HepG2 (cell line): ENCODE results near the gene CIROP. TPM values are rescaled to one million over a fixed set of nuclear protein-coding genes. Genes with fewer than 3 reads are reported as not detected.

Experiments
- ATAC-seq: fragments of 200-7000 bp; cut with Tn5 transposase; 3 replicates; pipeline ENCODE4 v1.9.1; 2020; ENCODE audit warnings: mild to moderate bottlenecking, moderate library complexity
- BruUV-seq: library from RNA; stranded (reverse); fragments of 400-500 nt; replicated peaks from 2 replicates; lab custom pipeline; 2021; lab: Mats Ljungman, UMichigan
- CTCF ChIA-PET: fragments of 300-600 bp; formaldehyde crosslinking; extraction: SDS; loops from one replicate; lab custom pipeline; 2021; ENCODE audit warnings: low total read pairs, inconsistent platforms, low intra/inter-chr PET ratio; lab: Yijun Ruan, JAX
- POLR2A ChIA-PET: fragments of 350-600 bp; sonication (Branson Sonifier 250); formaldehyde crosslinking; loops from one replicate; lab custom pipeline; 2020; ENCODE audit warnings: antibody characterized with exemption, inconsistent platforms; lab: Yijun Ruan, JAX
- DNase-seq: peaks from one replicate; pipeline ENCODE4 v3.0.0-alpha.2; 2015; ENCODE audit warnings: low spot score
- FAIRE-seq: peaks from 3 replicates; lab custom pipeline; 2011; peaks lifted over from hg19 to GRCh38; lab: Jason Lieb, UNC
- H2AFZ ChIP-seq: one replicate; pipeline ENCODE4 v1.6.1; 2011; ENCODE audit warnings: low read length, inconsistent platforms
- H3K27ac ChIP-seq: fragments of 300-600 bp; 3 replicates; pipeline ENCODE4 v1.8.0; 2011; ENCODE audit warnings: mixed run types, mild to moderate bottlenecking, mixed read lengths, low read length, inconsistent platforms; ENCODE audit not compliant: insufficient read depth; ENCODE audit errors: extremely low read length
- H3K27me3 ChIP-seq, 2 experiments: fragments of 200-600 bp in 1 of 2; 2 replicates in 1 of 2; 3 replicates in 1 of 2; pipeline versions ENCODE4 v1.6.0 to v1.8.0; 2011; ENCODE audit warnings: low read length in 2 of 2, mild to moderate bottlenecking in 2 of 2, moderate library complexity in 2 of 2, inconsistent platforms in 1 of 2; ENCODE audit not compliant: insufficient read depth in 2 of 2, control insufficient read depth in 1 of 2
- H3K36me3 ChIP-seq, 2 experiments: fragments of 200-600 bp in 1 of 2; replicated peaks in 1 of 2; 2 replicates in 1 of 2; 3 replicates in 1 of 2; pipeline versions ENCODE4 v1.5.1 to v1.8.0; 2011; ENCODE audit warnings: low read length in 2 of 2, inconsistent platforms in 1 of 2; ENCODE audit not compliant: insufficient read depth in 2 of 2, control insufficient read depth in 1 of 2
- H3K4me1 ChIP-seq: 2 replicates; pipeline ENCODE4 v1.5.1; 2012; ENCODE audit warnings: low read length, inconsistent platforms; ENCODE audit not compliant: insufficient read depth
- H3K4me2 ChIP-seq: 2 replicates; pipeline ENCODE4 v1.6.0; 2011; ENCODE audit warnings: low read depth, low read length, inconsistent platforms
- H3K4me3 ChIP-seq, 3 experiments: fragments of 200-600 bp in 1 of 3; sonication (generic), shearing (Covaris generic) in 1 of 3; replicated peaks in 1 of 3; 2 replicates each; pipeline ENCODE4 v1.5.1; 2011 to 2016; ENCODE audit warnings: low read length in 3 of 3, inconsistent platforms in 2 of 3, low read depth in 2 of 3, mild to moderate bottlenecking in 2 of 3, control low read depth in 1 of 3, mixed read lengths in 1 of 3; ENCODE audit not compliant: insufficient read depth in 1 of 3
- H3K79me2 ChIP-seq: one replicate; pipeline ENCODE4 v1.6.1; 2011; ENCODE audit warnings: low read length, inconsistent platforms; ENCODE audit not compliant: insufficient read depth
- H3K9ac ChIP-seq: 2 replicates; pipeline ENCODE4 v1.6.0; 2011; ENCODE audit warnings: mild to moderate bottlenecking, low read depth, low read length, inconsistent platforms; ENCODE audit not compliant: insufficient read depth
- H3K9me3 ChIP-seq: 2 replicates; pipeline ENCODE4 v1.5.1; 2012; ENCODE audit warnings: mild to moderate bottlenecking, low read length
- H4K20me1 ChIP-seq: 2 replicates; pipeline ENCODE4 v1.6.0; 2011; ENCODE audit warnings: inconsistent platforms, mild to moderate bottlenecking, low read length, moderate library complexity; ENCODE audit not compliant: insufficient read depth
- MYNN ChIP-seq: sonication (generic); formaldehyde crosslinking; IDR thresholded peaks from 2 replicates; pipeline ENCODE4 v1.4.0; 2020; ENCODE audit warnings: mild to moderate bottlenecking, low read depth, missing genetic modification reagents
- NFAT5 ChIP-seq: sonication (generic); formaldehyde crosslinking; IDR thresholded peaks from 2 replicates; pipeline ENCODE4 v1.4.0; 2020; ENCODE audit warnings: missing genetic modification reagents
- NKX3-1 ChIP-seq: sonication (generic); formaldehyde crosslinking; IDR thresholded peaks from 2 replicates; pipeline ENCODE4 v1.5.0; 2020; ENCODE audit warnings: missing genetic modification reagents
- NR1H2 ChIP-seq: sonication (generic); formaldehyde crosslinking; IDR thresholded peaks from 2 replicates; pipeline ENCODE4 v1.8.1; 2022; ENCODE audit warnings: low read depth, missing genetic modification reagents, borderline replicate concordance
- SAFB2 ChIP-seq: sonication (generic); formaldehyde crosslinking; IDR thresholded peaks from 2 replicates; pipeline ENCODE4 v1.5.1; 2020; ENCODE audit warnings: missing genetic modification reagents, low read depth, mild to moderate bottlenecking, borderline replicate concordance
- ZNF891 ChIP-seq: sonication (generic); formaldehyde crosslinking; IDR thresholded peaks from 2 replicates; pipeline ENCODE4 v1.5.0; 2020; ENCODE audit warnings: mild to moderate bottlenecking, missing genetic modification reagents
- WGBS: methylation state at CpG from one replicate; pipeline ENCODE4 v1.1.6; 2017; ENCODE audit warnings: low lambda C conversion rate; 5-methylcytosine and 5-hydroxymethylcytosine counted together
- in situ Hi-C: cut with HindIII; loops from 2 replicates; pipeline ENCODE4 v1.10.0; 2017; ENCODE audit warnings: low pct_unique_long_range_greater_than_20kb; ENCODE audit not compliant: extremely low pct_ligation_motif_present
- intact Hi-C: fragments of 100-400 bp; cut with micrococcal nuclease; formaldehyde crosslinking; loops from one replicate; pipeline ENCODE4 v1.10.0; 2022; ENCODE audit not compliant: unreplicated experiment
- polyA plus RNA-seq, 8 experiments: library from polyadenylated mRNA; depleted of rRNA in 3 of 8; stranded (reverse) in 7 of 8; unstranded in 1 of 8; fragments of >200 nt; fragmentation: Illumina TruSeq in 4 of 8; extraction: Trizol in 4 of 8; gene quantifications; 2 replicates each; pipeline versions ENCODE4 v1.2.1 to v1.2.3, GENCODE V29; 2011 to 2016; ENCODE audit warnings: low read depth in 4 of 8, missing spikeins in 1 of 8, mixed read lengths in 1 of 8; ENCODE audit not compliant: insufficient read depth in 1 of 8
- total RNA-seq, 5 experiments: library from RNA; depleted of rRNA; stranded (reverse); fragments of >200 nt; fragmentation: Illumina TruSeq; extraction: Trizol; gene quantifications; 2 replicates each; pipeline ENCODE4 v1.2.3, GENCODE V29; 2016; ENCODE audit warnings: low read depth in 1 of 5

Gene CIROP
- total and polyA plus RNA-seq, 2 of the 13 experiments (the other 11 are each of a cell fraction or from before 2014, with no cell fraction given) = 0.07 TPM; not detected in 1

GRCh38 chr14:23097786-23098185 lies 7.0 kb downstream of the CIROP start:
- in situ Hi-C loops = no loop called here
- no peak for ATAC-seq
- peaks cover 49% of the 10 kb centered on the region for H3K79me2 ChIP-seq
- H3K9ac ChIP-seq = no peak overlapping the region
- ChIA-PET POLR2A (interaction anchor here (0.8 to 1.5 kb wide), 5 partner anchors 16 to 91 kb away, joined by 3 to 4 read pairs (median 3); no protein-coding TSS in a partner anchor), CTCF (no interaction called here)
- H3K9me3 ChIP-seq = no peaks in the 10 kb centered on the region
- TF ChIP-seq NKX3-1 (CRISPR knock-in tag) (no peak), NR1H2 (CRISPR knock-in tag) (0 out of 2 replicates have a peak, but pooled peaks have one; percentile 21)
- 93% methylated on average over 7 of the region's 7 CpGs for WGBS
- peaks cover 28% of the 10 kb centered on the region for H3K4me1 ChIP-seq
- no peak overlapping the region for H3K4me3 ChIP-seq
- intact Hi-C loops = loop anchor here (10.0 kb wide), 1 partner anchor 1017 kb away; the partner anchor contains the start of genes DCAF11 and NRL
- H3K4me2 ChIP-seq = peak overlapping the region; percentile 7; the same call in 1 of the 2 replicates
- H4K20me1 ChIP-seq = peaks cover 18% of the 10 kb centered on the region
- no peak overlapping the region for H2AFZ ChIP-seq
- peaks cover 6 to 18% of the 10 kb centered on the region in 2 experiments; a peak in 3 of 5 replicates for H3K27me3 ChIP-seq
- no peak for DNase-seq
- no peak overlapping the region for H3K27ac ChIP-seq
- no TSS peak for BruUV-seq
- FAIRE-seq = no peak
- peaks cover 14 to 32% of the 10 kb centered on the region in 2 experiments for H3K36me3 ChIP-seq

DNA sequence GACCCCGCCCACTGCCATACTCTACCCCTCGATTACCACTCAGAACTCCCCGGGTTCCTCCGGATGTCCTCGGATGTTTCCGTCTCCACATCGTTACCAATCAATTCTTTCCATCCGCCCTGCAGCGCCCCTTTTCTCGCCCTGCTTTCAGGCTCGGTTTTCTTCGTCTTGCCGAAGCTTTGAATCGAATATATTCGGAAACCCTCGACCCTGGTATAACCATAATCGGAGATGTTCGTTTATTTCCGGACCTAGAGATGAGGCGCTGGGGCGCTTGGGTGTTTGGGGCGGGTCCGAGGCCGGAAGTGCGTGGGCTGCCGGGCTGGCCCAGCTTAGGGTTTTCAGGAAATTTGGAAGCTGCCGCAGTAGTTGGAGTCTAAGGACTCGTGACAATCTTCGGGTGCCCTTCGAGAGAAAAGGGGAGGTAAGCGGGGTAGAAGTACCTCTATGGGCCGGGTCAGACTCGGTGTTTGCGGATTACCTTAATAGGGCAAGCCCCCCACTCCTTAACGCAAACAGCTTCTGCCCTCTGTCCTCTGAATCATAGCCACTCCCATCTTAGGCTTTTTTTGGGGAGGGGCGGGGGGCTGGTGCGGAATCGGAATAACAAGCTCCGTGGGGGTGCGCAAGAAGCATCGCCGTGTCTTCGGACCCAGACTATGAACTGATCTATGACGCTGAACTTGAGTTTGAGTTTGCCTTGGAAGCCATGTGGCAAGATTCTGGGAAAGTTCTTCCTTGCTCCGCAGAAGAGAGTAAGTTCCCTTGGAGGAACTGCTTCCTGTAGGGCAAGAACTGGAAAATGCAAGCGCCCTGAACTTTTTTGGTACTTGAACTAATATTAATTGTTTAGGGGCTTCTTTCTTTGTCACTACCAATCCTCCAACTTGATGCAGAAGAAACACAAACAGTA lies 9.3 kb downstream of the CIROP start, which contains the start of gene C14orf119:
Gene C14orf119, plus strand, starts transcription at position 310 of the 913 bp plus-strand sequence. CDS start 2,154 bp downstream, outside the sequence.
- FAIRE-seq = peak; percentile 97
- POLR2A ChIA-PET = interaction anchor here (0.6 to 3.6 kb wide), 110 partner anchors 10 to 1941 kb away, joined by 3 to 146 read pairs (median 5); partner anchors contain the start of genes AJUBA, BCL2L2, CARMIL3 and CBLN3
- H4K20me1 ChIP-seq = peaks cover 26% of the 10 kb centered on the region
- BruUV-seq = TSS peak; percentile 81
- H2AFZ ChIP-seq = peak within 1 kb of the TSS; percentile 54
- peak within 1 kb of the TSS; percentile 83 for H3K4me2 ChIP-seq
- CTCF ChIA-PET = interaction anchor here (1.9 to 3.0 kb wide), 3 partner anchors 18 to 27 kb away, joined by 7 to 20 read pairs (median 7); no protein-coding TSS in a partner anchor
- intact Hi-C loops = loop anchor here (1.0 to 10.0 kb wide), 3 partner anchors 61 to 1019 kb away; partner anchors contain the start of genes DCAF11, HOMEZ, NRL and PSMB5
- in situ Hi-C loops = no loop called here
- DNase-seq = peak; percentile 100
- peak within 1 kb of the TSS; percentile 71 to 96 (median 95) for H3K4me3 ChIP-seq
- peaks cover 37% of the 10 kb centered on the region for H3K4me1 ChIP-seq
- H3K27ac ChIP-seq = peak within 1 kb of the TSS; percentile 89
- no peaks in the 10 kb centered on the region; a peak in 1 of 5 replicates for H3K27me3 ChIP-seq
- H3K9me3 ChIP-seq = no peaks in the 10 kb centered on the region
- WGBS = under 1% methylated on average over 46 of the region's 46 CpGs
- H3K36me3 ChIP-seq = peaks cover 25 to 53% of the 10 kb centered on the region in 2 experiments
- peaks cover 69% of the 10 kb centered on the region for H3K79me2 ChIP-seq
- peak; percentile 92 for ATAC-seq
- H3K9ac ChIP-seq = peak within 1 kb of the TSS; percentile 96
- TF ChIP-seq NFAT5 (CRISPR knock-in tag) = peak; percentile 89; the same call in 1 of the 2 replicates
- peak; percentile 41; the same call in 1 of the 2 replicates for TF ChIP-seq SAFB2
- no peak for TF ChIP-seq MYNN (CRISPR knock-in tag)
- TF ChIP-seq ZNF891 (CRISPR knock-in tag) = no peak; the same call in 1 of the 2 replicates
